B cell (primary cell): Measurements from ENCODE around the gene CMC2. TPM values are rescaled to one million over a fixed set of nuclear protein-coding genes. Genes with fewer than 3 reads are reported as not detected.
A peak's percentile ranks its signal among the peaks of the same experiment; 100 is the strongest.

Experiments
- ATAC-seq: fragments of 200-7000 bp; cut with Tn5 transposase; one replicate; pipeline ENCODE4 v1.10.0; 2021; ENCODE audit warnings: low read depth, mild to moderate bottlenecking, moderate number of reproducible peaks, moderate library complexity
- CTCF ChIA-PET: fragments of 350-600 bp; sonication (Branson Sonifier 250); formaldehyde crosslinking; loops from one replicate; lab custom pipeline; 2021; ENCODE audit warnings: antibody characterized with exemption, inconsistent platforms; lab: Charles Lee
- POLR2A ChIA-PET: fragments of 350-600 bp; sonication (Branson Sonifier 250); formaldehyde crosslinking; loops from one replicate; lab custom pipeline; 2021; ENCODE audit warnings: antibody characterized with exemption; lab: Charles Lee
- DNase-seq: peaks from one replicate; pipeline ENCODE4 v3.0.0; 2013
- H2AFZ ChIP-seq: 2 replicates; pipeline ENCODE4 v1.6.1; 2012; ENCODE audit warnings: mild to moderate bottlenecking, low read depth, low read length; ENCODE audit not compliant: insufficient read depth, poor library complexity, severe bottlenecking
- H3K27ac ChIP-seq, 2 donors: 1 replicate in 1 of 2; 2 replicates in 1 of 2; pipeline ENCODE4 v1.5.1; 2012 to 2013; ENCODE audit warnings: low read length in 2 of 2, mild to moderate bottlenecking in 2 of 2, moderate library complexity in 1 of 2
- H3K27me3 ChIP-seq, 4 experiments: fragments of 200-600 bp in 1 of 4; sonication (generic) in 1 of 4; replicated peaks in 1 of 4; 1 replicate in 2 of 4; 2 replicates in 2 of 4; pipeline versions ENCODE4 v1.6.1 to v1.7.0; 2013 to 2016; ENCODE audit warnings: low read length in 3 of 4, mild to moderate bottlenecking in 2 of 4, mixed read lengths in 1 of 4, moderate library complexity in 1 of 4; ENCODE audit not compliant: insufficient read depth in 4 of 4, control insufficient read depth in 3 of 4; ENCODE audit errors: control extremely low read depth in 1 of 4
- H3K36me3 ChIP-seq, 2 experiments: replicated peaks in 1 of 2; 1 replicate in 1 of 2; 2 replicates in 1 of 2; pipeline versions ENCODE4 v1.6.1 to v1.7.1; 2013; ENCODE audit warnings: low read length in 1 of 2; ENCODE audit not compliant: insufficient read depth in 2 of 2, control insufficient read depth in 1 of 2; ENCODE audit errors: control extremely low read depth in 1 of 2, extremely low read depth in 1 of 2
- H3K4me1 ChIP-seq, 2 donors: fragments of 200-600 bp in 1 of 2; sonication (generic) in 1 of 2; 1 replicate in 1 of 2; 2 replicates in 1 of 2; pipeline versions ENCODE4 v1.5.1 to v1.6.1; 2013 to 2017; ENCODE audit warnings: low read length in 2 of 2; ENCODE audit not compliant: control insufficient read depth in 2 of 2, insufficient read depth in 2 of 2
- H3K4me2 ChIP-seq: replicated peaks from 2 replicates; pipeline ENCODE3; 2012; ENCODE audit warnings: mild to moderate bottlenecking, low read depth, low read length; ENCODE audit not compliant: poor library complexity, severe bottlenecking
- H3K4me3 ChIP-seq, 5 experiments: fragments of 200-600 bp in 1 of 5; sonication (generic) in 1 of 5; 1 replicate in 3 of 5; 2 replicates in 2 of 5; pipeline versions ENCODE4 v1.5.1 to v1.7.0; 2011 to 2016; ENCODE audit warnings: low read length in 4 of 5, mild to moderate bottlenecking in 4 of 5, low read depth in 2 of 5, control low read depth in 1 of 5, moderate library complexity in 1 of 5; ENCODE audit not compliant: insufficient read depth in 1 of 5; ENCODE audit errors: control extremely low read depth in 1 of 5, extremely low read depth in 1 of 5
- H3K79me2 ChIP-seq: fragments of 200-600 bp; sonication (generic); one replicate; pipeline ENCODE4 v1.6.0; 2016; ENCODE audit warnings: low read length; ENCODE audit not compliant: control insufficient read depth, insufficient read depth
- H3K9ac ChIP-seq: fragments of 200-600 bp; sonication (generic); 2 replicates; pipeline ENCODE4 v1.6.1; 2017; ENCODE audit warnings: mild to moderate bottlenecking, low read length, moderate library complexity
- H3K9me3 ChIP-seq, 3 donors: one replicate each; pipeline versions ENCODE4 v1.6.1 to v1.7.1; 2013; ENCODE audit warnings: low read length in 2 of 3; ENCODE audit not compliant: control insufficient read depth in 2 of 3, insufficient read depth in 1 of 3; ENCODE audit errors: control extremely low read depth in 1 of 3
- H4K20me1 ChIP-seq: 2 replicates; pipeline ENCODE4 v1.6.0; 2012; ENCODE audit warnings: mild to moderate bottlenecking, low read length; ENCODE audit not compliant: insufficient read depth, control insufficient read depth, poor library complexity, severe bottlenecking
- H3K27ac Mint-ChIP-seq: one replicate; pipeline ENCODE4 v1.8.0; 2021; ENCODE audit warnings: mixed read lengths
- H3K27me3 Mint-ChIP-seq: one replicate; pipeline ENCODE4 v1.8.0; 2021; ENCODE audit warnings: mixed read lengths
- H3K4me1 Mint-ChIP-seq: one replicate; pipeline ENCODE4 v1.8.0; 2021; ENCODE audit warnings: mixed read lengths
- H3K4me3 Mint-ChIP-seq: one replicate; pipeline ENCODE4 v1.8.0; 2021; ENCODE audit warnings: mixed read lengths
- H3K9me3 Mint-ChIP-seq: one replicate; pipeline ENCODE4 v1.8.0; 2022; ENCODE audit warnings: mixed read lengths; ENCODE audit not compliant: insufficient read depth
- CTCF ChIP-seq: fragments of 200-600 bp; IDR thresholded peaks from one replicate; pipeline ENCODE4 v1.8.0; 2022; ENCODE audit warnings: antibody characterized with exemption, mild to moderate bottlenecking
- EZH2 ChIP-seq: IDR thresholded peaks from 2 replicates; pipeline ENCODE4 v1.6.1; 2012; ENCODE audit warnings: borderline replicate concordance, low read depth, mild to moderate bottlenecking, moderate library complexity, low read length; ENCODE audit not compliant: insufficient read depth, poor library complexity, severe bottlenecking
- WGBS: methylation state at CpG from one replicate; pipeline ENCODE4 v1.1.5; 2013; ENCODE audit warnings: missing lambda C conversion rate; ENCODE audit not compliant: insufficient coverage; 5-methylcytosine and 5-hydroxymethylcytosine counted together
- intact Hi-C: fragments of 100-400 bp; cut with micrococcal nuclease; formaldehyde crosslinking; loops from one replicate; pipeline ENCODE4 v1.10.0; 2022
- polyA plus RNA-seq: library from polyadenylated mRNA; depleted of rRNA; stranded (reverse); fragments of >200 nt; gene quantifications from 2 replicates; pipeline ENCODE4 v1.2.3, GENCODE V29; 2012
- total RNA-seq, 2 donors: library from RNA; stranded (reverse); fragments of 120-200 nt in 1 of 2; gene quantifications; 1 replicate in 1 of 2; 2 replicates in 1 of 2; pipeline versions ENCODE4 v1.2.3 to v1.2.4, GENCODE V29; 2013 to 2022

CMC2 gene
- total and polyA plus RNA-seq, 2 donors (not counting 1 experiment from before 2014, with no cell fraction given) = 21.4 to 40.8 TPM

- POLR2A ChIA-PET = interaction anchor here (0.7 kb wide), 1 partner anchor 19 kb away, joined by 3 read pairs; no protein-coding TSS in a partner anchor
- Histone ChIP-seq H3K4me1 (peaks cover 4 to 5% of the 10 kb centered on the region in 2 donors), H3K9me3 (no peaks in the 10 kb centered on the region), H3K9ac (no peak overlapping the region), H3K27me3 (no peaks in the 10 kb centered on the region), H2AFZ (no peak overlapping the region), H3K4me2 (no peak overlapping the region), H3K4me3 (no peak overlapping the region), H3K27ac (no peak overlapping the region), H3K36me3 (peaks cover 2 to 11% of the 10 kb centered on the region in 2 experiments), H4K20me1 (no peaks in the 10 kb centered on the region), H3K79me2 (peaks cover 7% of the 10 kb centered on the region)
- intact Hi-C loops = no loop called here
- ATAC-seq (no peak), DNase-seq (no peak)
- CTCF ChIA-PET = no interaction called here
- Mint-ChIP-seq H3K4me3 (no peak overlapping the region), H3K9me3 (no peaks in the 10 kb centered on the region), H3K27me3 (no peaks in the 10 kb centered on the region), H3K4me1 (peaks cover 5% of the 10 kb centered on the region), H3K27ac (no peak overlapping the region)
- WGBS = no CpG with 5 or more reads among the region's 3 CpGs
- TF ChIP-seq CTCF (no peak), EZH2 (no peak)
Observed at GRCh38 chr16:81012974-81013373, 6.3 kb upstream of the CMC2 start.

- DNase-seq = peak; percentile 21
- WGBS = 98% methylated on average over 6 of the region's 12 CpGs
- ChIA-PET POLR2A (interaction anchor here (0.6 kb wide), 1 partner anchor 1383 kb away, joined by 3 read pairs; no protein-coding TSS in a partner anchor), CTCF (interaction anchor here (9.4 kb wide), 1 partner anchor 25 kb away, joined by 99 read pairs; the partner anchor contains the start of gene ATMIN)
- Histone ChIP-seq H3K9me3 (no peaks in the 10 kb centered on the region), H2AFZ (peak overlapping the region; percentile 96), H3K27me3 (no peaks in the 10 kb centered on the region), H3K4me1 (peaks cover 25 to 36% of the 10 kb centered on the region in 2 donors), H3K9ac (peak overlapping the region; percentile 98), H3K4me2 (peak overlapping the region; percentile 85), H3K79me2 (peaks cover 34% of the 10 kb centered on the region), H3K36me3 (peaks cover 0 to 2% of the 10 kb centered on the region in 2 experiments), H4K20me1 (peaks cover 20% of the 10 kb centered on the region), H3K4me3 (peak overlapping the region in 2 of 5 experiments; percentile 90 to 94), H3K27ac (peak overlapping the region; percentile 97 to 99)
- Mint-ChIP-seq H3K27ac (peak overlapping the region; percentile 100), H3K27me3 (no peaks in the 10 kb centered on the region), H3K4me1 (peaks cover 35% of the 10 kb centered on the region), H3K9me3 (no peaks in the 10 kb centered on the region), H3K4me3 (peak overlapping the region; percentile 99)
- TF ChIP-seq EZH2 = no peak
- no peak for TF ChIP-seq CTCF
- intact Hi-C loops = no loop called here
- no peak for ATAC-seq
Observed at GRCh38 chr16:81008505-81008789, 1.8 kb upstream of the CMC2 start.
